ENCODE results near the gene CD200R1L.

CD200R1L gene

GRCh38 chr3:112786002-112786590 is 60.6 kb downstream of the CD200R1L start:
- no peak for DNase-seq

- DNase-seq: no peak
Measured at GRCh38 chr3:112785321-112786001, 61.2 kb downstream of the CD200R1L start.

DNA sequence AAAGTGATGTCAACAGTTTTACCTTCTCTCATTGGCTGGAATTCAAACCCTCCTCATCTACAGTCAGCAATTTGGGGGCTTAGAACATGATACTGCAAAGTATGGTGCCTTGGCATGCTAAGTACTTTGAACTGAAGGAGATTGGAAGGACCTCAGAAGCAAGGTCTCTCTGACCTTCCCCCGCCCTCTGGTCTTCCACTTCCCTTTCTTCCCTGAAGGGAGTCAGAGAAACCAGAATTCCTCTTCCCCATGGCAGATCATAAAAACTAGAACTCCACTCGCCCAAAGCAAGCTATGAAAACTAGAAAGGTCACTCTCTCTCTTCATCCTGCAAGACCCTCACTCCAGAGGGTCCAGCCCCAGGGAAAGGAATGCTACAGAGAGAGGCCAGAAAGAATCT is 64.2 kb downstream of the CD200R1L start:
- no peak for DNase-seq

DNA sequence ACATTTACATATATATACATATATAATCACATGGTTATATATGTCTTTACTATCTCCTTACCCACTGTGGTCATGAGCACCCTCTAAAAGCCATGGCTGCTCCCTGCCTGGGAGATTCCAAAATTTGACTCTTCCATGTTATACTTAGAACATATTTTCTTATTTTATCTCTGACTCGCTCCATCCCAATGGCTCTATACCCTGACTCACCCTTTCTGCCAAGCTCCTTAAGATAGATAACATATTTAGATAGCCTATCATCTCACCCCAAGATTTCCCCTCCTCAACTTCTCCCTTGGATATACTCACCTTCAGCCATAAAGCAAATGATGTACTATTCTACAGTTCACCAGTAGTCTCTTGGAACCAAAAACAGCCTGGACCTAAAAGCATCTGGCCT is 65.1 kb downstream of the CD200R1L start:
- no peak for DNase-seq

- no peak for DNase-seq
Measured at GRCh38 chr3:112779558-112780480, 66.8 kb downstream of the CD200R1L start.

GRCh38 chr3:112779011-112779410 is 67.7 kb downstream of the CD200R1L start:
- DNase-seq: no peak

- DNase-seq: no peak
Measured at GRCh38 chr3:112778353-112778948, 68.2 kb downstream of the CD200R1L start.

DNA sequence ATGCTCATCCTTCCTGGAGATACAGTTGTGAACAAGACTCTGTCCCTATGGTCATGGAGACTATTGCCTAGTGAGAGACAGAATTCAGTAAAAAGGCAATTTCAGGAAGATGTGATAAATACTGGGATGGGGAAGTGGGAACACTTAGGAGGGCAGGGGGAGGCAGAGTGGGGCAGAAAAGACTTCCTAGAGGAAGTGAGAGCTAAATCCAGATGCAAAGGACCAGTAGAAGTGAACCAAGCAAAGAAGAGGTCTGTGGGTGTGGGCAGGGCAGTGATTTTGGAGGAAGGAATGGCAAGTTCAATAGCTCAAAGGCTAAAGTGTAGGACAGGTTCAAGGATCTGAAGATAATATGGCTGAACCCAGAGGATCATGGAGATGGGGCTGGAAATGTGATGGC is 68.9 kb downstream of the CD200R1L start:
- no peak for DNase-seq

GRCh38 chr3:112776836-112777235 is 69.8 kb downstream of the CD200R1L start:
- DNase-seq: no peak

DNA sequence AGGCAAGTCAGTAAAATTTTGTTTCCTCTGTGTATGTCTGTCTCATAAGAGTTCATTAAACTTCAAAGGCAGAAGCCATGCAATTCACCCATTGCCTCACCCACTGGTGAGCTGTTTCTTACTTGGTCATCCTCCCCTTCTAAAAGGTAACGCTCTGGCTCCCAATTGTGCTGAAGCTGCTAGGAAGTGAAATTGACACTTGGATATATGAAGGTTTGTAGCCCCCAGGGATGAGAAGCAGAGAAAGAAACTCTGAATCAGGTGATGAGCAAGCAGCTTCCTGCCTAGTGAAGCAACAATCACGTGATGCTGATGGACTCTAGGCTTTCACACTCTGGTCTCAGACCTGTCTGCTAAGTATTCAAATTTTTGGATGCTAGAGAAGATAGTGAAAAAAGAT is 70.7 kb downstream of the CD200R1L start:
- no peak for DNase-seq

GRCh38 chr3:112775011-112775742 is 71.5 kb downstream of the CD200R1L start:
- no peak for DNase-seq

GRCh38 chr3:112774293-112774926 is 72.3 kb downstream of the CD200R1L start:
- no peak for DNase-seq

GRCh38 chr3:112773864-112774263 is 72.8 kb downstream of the CD200R1L start:
- DNase-seq: peak; percentile 8

- DNase-seq: no peak
Measured at GRCh38 chr3:112770951-112771350, 75.7 kb downstream of the CD200R1L start.

GRCh38 chr3:112770032-112770626 is 76.5 kb downstream of the CD200R1L start:
- no peak for DNase-seq

- DNase-seq: no peak
Measured at GRCh38 chr3:112769286-112769978, 77.2 kb downstream of the CD200R1L start.

DNA sequence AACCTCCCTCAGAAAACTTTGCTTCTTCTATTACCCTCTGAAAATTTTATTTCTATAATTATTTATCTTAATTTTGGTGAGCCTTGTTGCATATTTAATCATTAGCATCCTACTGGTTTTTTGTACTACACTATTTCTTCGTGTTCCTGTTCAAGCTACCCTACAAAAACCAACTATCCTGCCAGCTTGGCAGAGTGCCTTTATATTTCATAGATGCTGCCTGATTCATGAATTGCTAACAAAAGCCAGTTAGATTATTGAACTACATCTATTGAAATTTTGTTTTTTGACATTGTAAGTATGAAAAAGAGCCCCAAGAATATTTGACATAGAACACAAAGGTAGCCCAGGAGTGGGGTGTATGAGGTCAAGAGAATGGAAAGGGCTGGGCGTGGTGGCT is 78.9 kb downstream of the CD200R1L start:
- DNase-seq: no peak

- DNase-seq: no peak
Measured at GRCh38 chr3:112767177-112767576, 79.5 kb downstream of the CD200R1L start.
